HG02588 (cell line): ENCODE data around the gene ADGRD1.

ENCODE experiments used
- ATAC-seq: cut with Tn5 transposase; IDR thresholded peaks from one replicate; pipeline ENCODE4 v1.9.1; 2021; ENCODE audit warnings: mild to moderate bottlenecking, moderate library complexity; ENCODE audit not compliant: unreplicated experiment

ADGRD1 gene

DNA sequence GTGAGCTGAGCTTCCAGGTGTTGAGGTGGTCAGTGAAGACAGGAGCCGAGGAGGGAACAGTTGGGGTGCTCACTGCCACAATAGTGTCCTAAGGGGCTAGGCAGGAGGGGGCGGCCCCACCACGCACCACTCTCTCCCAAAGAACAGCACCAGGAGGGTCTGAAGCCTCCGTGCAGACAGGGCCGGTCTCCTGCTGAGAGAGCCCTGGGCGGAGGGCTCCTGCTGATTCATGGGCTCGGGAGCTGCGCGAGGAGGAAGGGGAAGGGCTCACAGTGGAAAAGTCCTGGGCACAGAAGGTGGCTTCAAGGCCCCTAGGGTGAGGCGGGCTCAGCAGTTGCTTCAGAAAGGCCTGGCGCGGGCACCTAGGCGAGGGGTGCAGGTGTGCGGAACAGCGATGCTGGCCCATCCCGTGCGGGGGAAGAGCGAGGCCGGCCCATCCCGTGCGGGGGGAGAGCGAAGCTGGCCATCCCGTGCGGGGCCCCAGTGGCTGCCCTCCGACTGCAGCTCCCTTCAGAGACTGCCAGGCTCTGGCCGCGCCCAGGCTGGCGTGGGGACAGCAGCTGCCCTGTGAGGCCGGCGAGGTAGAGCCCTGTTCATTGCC lies 176.7 kb downstream of the ADGRD1 start:
- no peak for ATAC-seq

DNA sequence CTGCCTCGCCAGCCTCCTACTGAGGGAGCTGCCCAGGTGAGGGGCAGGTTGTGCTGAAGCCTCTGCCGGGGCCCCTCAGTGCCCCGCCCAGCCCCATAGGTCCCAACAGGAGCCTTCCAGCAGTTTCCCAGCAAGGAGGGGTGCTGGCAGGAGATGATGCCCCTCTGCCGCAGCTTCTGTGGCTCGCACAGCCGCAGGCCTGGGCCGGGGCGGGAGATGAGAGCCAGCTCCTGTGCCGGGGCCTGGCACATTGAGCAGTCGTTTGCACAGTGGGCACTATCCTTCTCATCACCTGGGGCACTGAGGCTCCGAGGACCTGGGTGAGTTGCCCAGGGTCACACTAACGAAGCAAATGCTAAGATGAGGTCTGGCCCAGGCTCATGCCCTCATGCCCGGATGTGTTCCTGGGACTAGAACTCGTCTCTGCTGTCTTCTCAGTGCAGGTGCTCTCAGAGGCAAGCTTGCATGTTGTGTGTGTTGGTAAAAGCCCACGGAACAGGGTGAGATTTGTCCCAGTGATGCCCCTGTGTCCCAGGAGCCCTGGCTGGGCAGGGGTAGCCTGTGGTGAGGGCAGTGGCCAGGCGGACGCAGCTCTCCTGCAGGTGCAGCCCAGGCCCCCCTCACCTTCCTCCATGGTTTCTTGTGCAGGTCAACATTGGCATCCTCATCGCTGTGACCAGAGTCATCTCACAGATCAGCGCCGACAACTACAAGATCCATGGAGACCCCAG lies 177.5 kb downstream of the ADGRD1 start:
- no peak for ATAC-seq

DNA sequence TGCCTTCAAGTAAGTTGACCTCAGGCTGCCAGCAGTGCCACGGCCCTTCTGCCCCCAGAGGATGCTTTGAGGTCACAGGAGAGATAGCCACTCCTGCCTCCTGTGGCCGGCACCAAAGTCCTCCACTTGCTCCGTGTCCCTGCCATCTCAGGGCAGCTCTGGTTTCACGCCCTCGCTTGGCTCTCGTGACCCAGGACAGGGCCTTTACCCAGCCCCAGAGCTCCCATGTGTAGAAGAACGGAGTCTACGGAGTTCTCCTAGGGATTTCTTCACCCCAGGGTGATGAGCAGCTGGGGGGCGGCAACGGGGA lies 178.1 kb downstream of the ADGRD1 start:
- ATAC-seq = no peak

DNA sequence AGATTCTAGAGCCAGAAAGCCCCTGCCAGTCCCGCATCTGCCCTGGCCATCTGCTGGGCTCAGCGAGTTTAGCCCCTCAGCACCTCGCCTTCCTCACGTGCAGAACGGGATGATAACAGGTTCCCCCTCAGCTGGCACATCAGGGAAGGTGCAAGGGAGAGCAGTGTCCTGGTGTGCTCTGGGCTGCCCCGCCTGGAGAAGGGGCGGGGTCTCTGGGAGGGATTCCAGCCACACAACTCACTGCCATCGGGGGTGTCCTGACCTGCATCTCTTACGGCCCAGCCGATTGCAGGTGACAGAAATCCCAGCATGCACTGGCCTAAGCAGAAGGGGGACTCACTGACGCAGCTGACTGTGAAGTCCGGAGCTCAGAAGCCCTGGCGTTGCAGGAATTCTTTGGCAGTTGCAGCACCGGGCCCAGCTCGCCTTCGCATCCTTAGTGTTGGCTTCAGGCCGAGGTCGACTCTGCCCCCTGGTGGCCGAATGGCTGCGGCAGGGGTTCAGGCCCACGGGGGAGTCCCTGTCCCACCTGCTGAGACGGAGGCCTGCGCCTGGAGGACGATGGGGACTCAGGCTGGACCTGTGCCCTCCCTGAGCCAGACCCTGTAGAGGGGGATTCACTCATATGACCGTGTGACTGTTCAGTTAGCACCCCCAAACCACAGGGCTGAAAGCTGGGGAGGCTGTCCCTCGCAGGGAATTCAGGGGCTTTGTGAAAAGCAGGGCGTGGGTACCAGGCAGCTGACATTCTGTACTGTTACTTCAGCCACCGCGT lies 178.6 kb downstream of the ADGRD1 start:
- ATAC-seq = peak; percentile 58

DNA sequence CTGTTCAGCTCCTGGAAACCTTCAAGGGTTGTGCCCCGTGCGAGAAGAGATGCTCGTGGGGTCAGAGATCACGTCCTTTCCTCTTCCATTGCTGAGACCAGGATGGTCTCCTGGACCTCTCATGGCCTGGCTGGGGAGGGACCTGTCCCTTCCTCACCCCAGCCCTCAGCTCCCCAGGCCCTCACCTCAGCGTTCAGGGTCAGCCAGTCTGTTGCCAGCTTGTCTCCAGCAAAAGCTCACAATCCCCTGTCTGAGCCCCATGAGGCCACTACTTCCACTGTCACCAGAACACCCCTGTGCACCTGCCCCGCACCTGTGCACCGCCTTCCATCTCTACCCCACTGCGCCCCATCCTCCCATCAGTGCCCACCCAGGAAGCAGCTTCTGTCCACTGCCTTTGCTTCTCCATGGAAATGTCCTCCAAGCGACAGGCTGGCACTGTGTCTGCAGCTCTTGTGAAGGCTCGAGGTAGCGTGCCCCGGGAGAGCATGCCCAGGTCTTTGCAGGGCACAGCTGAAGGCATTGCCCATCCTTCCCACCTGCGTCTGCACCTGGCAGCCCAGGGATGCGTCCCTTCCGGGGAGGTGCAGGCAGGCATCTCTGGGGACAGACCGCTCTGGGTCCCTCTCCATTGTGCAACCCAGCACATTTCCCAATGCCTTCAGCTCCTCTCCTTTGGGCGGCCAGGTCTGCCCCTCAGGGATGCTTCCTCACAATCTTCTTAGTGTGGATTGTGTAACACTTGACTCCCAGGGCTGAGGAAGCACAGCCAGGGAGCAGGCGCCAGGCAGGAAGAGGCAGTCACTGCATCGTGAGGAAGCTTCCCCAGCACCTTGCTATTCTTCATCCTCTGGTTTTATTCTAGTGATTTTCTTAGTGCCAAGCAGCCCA lies 179.6 kb downstream of the ADGRD1 start:
- ATAC-seq = no peak

DNA sequence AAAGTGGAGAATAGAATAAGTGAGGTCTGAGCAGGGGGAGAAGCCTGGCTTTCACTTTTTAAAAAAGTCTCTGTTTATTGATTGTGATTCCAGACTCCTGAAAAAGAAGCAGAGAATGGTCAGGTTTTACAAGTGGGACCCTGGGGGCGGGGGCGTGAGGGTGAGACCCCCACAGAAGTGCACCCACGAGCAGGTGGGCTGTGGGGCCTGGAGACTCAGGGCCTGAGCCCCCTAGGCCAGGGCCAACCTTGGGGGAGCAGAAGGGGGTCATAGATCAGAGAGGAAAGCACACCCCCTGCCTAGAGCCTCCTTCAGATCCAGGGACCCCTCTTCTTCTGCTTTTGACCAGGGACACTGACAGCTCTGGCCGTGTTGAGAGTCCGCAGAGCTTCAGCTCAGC lies 180.3 kb downstream of the ADGRD1 start:
- no peak for ATAC-seq

DNA sequence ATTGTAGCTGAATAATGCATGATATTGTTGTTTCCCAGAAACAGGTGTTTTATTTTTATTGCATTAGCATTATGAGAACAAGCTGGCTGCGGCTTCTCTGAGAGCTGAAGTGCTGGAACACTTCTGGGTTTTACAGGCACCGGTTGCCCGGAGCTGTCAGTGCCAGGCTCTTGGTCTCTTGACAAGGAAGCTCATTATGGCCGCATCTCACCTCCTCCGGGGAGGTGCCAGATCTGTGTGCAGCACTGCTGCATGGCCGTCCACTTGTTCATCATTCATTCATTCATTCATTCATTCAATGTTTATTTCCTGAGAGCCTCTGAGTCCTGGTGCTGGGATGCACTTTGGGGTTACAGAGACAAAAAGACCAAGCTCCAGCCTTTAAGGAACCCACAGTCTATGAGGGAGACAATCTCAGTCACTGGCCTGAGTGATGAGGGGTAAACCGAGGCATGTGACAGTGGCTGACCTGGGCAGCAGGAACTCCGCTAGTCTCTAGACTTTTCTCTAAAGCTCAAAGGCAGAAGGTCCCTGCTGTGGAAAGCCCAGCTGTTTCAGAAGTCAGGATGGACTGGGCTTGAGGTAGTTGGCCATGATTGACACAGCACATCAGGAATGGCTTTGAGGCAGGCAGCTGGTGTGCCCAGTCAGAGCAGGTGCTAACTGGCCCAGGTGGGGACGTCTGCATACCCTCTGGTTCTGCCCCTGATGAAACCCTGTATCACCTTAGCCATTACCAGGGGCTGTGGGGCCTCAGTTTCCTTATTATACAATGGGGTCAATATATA lies 181.0 kb downstream of the ADGRD1 start:
- ATAC-seq = no peak

DNA sequence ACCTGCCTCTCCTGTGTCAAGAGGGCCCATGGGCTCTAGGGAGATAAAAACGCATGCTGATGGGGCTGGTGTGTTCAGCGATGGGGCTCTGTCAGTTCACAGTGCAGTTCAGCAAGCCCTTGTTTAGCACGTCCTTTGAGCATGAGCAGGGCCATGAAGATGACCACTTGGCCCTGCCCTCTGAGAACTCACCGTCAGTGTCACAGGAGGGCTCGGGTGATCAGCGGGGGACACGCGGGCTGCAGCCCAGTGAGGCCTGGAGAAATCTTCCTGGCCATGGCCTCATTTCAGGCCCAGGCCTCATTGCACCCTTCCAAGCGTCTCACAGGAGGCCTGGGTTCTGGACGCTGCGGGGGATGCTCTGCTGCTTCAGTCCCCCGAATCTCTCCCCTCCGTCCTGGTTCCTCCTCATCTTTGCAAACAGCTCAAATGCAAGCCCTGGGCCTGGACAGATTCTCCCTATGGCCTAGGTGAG lies 181.6 kb downstream of the ADGRD1 start:
- no peak for ATAC-seq

DNA sequence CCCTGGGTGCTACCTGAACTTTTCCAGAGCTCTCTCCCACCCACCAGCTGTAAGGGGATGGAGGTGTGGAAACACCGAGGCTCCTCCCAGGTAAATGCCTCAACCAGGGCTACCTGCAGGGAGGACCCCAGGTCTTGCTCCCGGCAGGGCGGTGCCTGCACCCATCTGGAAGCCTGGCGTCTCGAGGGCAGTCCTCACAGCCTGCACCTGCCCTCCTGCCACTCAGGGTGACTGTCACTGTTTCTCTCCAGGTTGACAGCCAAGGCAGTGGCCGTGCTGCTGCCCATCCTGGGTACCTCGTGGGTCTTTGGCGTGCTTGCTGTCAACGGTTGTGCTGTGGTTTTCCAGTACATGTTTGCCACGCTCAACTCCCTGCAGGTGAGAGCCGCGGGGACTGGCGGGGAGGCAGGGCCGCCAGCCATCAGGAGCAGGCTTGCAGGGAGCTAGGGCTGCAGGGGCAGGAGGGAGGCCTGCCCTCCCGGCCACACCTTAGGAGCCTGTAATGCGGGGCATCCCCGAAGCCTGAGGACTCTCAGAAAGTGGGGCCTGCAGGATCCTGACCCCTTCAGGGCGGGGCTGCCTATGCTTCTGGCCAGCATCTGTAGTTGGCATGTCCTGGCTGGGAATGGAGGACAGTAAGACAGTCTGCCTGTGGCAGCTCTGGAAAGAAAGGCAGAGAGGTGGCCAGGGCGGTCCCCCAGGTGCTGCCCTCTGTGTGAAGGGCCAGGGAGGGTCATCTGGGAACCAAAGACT lies 182.3 kb downstream of the ADGRD1 start:
- no peak for ATAC-seq

DNA sequence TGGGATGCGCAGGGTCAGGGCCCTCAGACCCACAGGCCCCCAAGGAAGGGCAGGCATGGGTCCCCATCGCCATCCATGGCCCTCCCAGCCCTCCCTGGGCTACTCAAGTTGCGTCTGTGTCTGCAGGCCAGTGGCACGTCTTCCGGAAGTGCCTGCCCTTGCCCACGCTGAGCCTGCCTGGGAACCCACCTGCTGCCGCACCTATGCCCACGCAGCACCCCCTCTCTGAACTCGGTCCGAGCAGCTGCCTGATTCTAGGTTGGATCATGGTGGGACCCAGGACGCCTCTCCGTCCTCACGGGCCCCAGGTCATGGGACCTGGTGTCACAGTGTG lies 182.8 kb downstream of the ADGRD1 start:
- no peak for ATAC-seq

DNA sequence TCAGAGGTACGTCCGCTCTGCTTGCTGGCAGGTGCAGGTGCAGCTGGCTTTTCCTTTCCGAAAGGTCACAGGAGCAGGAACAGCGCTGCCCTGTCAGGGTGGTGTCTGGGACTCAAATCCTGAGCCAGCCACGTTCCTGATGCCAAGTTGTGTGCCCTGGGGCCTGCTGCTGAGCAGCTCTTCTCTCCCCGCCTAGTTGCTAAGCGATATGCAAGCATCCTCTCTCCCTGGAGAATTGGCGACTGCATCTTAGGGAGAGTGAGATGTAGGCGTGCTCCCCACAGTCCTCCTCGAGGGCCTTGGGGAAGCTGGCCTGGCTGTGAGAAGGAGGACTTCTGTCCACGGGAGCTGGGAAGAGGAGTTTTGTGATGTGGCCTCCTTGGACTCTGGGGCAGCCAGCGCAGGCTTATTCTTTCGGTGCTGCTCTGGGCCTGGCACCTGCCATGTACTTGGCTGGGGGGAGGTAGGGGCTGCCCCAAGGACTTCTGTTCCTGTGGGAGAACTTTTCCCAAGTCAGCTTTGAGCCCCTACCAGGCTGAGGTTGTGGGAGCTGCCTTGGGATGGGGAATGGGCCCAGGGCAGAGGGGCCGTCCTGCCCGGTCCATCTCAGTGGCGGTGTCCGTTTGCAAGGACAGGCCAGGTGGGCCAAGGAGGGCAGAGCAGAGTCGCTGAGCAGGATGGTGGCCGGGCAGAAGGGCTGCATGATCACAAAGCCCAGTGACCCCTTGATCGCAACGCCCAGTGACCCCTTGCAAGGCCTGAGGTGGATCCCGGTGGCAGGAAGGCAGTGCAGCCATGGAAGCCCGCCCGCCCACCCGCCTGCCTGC lies 183.5 kb downstream of the ADGRD1 start:
- no peak for ATAC-seq

DNA sequence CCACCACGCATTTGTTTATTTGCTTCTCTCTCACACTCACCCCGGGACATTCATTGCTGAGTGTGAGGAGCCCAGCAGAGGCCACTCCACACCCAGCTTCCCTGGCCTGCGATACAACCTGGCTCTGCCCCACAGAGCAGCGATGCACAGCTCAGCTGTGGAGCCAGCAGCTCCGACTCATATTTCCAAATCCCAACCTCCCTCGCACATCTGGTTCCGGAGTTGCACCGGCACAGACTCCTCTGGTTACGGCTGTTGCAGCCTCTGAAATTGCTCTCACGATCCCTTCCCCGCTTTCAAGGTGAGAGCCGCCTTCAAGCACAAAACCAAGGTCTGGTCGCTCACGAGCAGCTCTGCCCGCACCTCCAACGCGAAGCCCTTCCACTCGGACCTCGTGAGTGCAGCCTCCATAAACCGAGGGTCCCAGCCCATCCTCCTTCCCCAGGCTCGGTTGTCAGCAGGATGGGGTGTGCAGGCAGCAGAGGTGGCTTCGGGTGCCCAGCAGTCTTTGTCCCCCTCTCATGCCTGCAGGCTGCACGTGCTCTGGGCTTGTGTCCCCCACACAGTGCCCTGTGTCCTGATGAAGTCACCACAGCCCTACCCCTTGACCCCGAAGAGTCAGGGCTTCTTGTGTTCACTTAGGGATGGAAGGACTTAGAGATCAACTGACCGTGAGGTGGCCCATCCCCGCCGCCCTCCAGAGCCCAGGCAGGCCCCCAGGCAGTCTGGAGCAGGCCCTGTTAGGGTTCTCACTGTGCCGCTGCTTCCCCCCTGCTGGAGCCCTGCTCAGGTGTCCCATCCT lies 184.3 kb downstream of the ADGRD1 start:
- no peak for ATAC-seq

DNA sequence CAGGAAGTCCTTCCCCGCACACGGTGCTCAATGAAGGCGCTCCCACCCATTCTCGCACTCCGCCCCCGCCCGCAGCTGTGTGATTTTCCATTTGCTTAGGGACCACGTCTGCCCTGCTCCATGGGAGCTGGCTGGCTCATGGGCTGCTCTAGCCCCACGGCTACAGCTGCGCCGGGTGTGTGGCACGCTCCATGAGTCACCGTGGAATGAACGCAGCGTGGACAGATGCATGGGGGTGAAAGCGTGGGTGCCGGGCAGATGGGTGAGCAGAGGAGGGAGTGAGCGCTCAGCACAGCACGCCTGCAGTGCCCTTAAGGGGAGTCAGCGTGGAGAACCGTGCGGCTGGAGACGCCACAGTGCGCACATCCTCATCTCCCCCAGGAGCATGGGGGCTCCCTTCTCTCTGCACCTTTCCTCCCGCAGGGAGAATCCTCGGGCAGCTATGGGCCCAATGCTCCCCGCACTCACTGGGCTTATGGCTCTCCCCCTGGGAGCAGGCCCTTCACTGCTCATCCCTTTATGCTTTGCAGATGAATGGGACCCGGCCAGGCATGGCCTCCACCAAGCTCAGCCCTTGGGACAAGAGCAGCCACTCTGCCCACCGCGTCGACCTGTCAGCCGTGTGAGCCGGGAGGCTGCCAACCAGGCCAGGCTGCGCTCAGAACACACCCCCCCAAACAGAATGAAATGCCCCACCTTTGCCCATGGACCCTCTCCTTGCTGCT lies 185.1 kb downstream of the ADGRD1 start:
- no peak for ATAC-seq

DNA sequence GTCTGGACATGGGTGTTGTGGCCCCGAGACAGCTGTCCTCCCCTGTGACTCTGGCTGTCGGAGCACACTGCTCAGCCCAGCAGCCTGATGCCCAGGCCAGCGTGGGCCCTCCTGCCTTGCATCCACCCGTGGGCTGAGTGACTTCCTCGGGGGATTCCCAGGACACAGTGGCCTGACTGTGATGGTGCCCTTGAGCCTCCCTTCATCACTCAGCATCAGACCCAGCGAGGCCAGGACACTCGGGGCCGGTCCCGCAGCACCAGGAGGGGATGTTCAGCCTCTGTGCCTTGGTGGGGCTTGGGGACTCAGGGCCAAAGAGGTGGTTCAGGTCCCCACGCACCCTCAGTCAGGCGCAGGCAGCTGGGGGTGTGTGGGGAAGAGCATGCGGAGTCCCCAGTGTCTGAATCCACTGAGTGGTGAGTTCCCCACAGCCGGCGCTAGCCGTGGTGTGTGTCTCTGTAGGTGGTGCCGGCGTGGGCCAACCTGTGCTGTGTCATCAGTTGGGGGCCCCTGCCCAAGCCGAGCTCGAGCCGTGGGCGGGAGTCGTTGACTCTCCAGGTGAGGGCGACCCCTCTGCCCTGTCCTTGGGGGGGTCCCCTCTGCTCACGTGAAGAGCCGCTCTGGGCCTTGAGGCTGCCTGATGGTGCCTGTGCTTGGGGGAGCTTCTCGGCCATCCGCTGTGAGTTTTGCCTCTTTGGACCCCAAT lies 185.8 kb downstream of the ADGRD1 start:
- no peak for ATAC-seq

DNA sequence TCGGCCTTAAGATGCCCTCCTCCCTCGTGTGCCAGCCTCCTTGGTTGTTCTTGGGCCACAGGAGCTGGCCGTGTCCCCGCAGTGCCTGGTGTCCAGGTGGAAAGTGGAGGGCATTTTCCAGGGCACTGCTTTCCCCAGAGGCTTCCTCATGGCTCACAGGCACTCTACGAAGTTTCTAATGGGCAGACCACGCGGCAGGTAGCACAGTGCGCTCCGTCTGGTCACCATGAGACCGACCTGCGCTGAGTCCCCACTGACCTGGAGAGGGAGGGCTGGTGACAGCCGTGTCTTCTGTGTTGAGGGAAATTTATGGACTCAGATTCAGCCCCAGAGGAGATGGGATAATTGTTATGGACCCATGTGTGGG lies 186.3 kb downstream of the ADGRD1 start:
- no peak for ATAC-seq

DNA sequence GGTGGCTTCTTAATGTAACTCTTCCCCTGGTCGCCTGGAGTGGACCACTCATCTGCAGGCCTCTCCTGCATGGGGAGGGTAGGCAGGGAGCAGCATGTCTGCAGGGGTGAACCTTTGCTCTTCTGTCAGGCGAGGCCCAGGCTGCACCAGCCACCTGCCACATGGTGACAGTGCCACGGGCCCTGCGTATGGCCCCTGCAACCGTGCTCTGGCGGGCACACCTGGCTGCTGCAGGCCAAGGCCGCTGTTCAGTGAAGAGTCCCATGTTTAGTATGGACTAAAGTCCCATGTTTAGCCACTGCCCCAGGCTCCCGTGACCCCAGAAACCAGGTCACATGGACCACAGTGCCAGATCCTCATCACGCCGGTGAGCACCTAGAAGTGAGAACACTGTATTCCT lies 187.0 kb downstream of the ADGRD1 start:
- ATAC-seq = no peak

DNA sequence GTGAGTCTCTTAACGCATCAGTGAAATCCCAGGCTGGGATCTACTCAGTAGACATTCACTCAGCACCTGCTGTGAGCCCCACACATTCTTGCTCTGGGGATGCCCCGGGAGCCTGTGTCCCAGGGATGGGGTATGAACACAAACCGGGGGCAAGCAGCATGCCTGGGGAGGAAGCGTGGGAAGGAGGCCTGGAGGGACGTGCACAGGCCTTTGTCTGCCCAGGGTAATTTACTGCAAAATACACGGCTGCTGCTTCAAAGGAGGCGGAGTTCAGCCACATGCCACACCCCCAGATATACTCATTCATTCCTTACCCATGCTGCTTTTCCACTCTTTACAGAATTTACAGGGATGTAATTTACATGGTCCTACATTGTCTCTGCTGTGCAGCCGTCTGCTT lies 187.8 kb downstream of the ADGRD1 start:
- ATAC-seq = no peak
